ENCODE data around the gene KCNT2. TPM values are rescaled to one million over a fixed set of nuclear protein-coding genes. Genes with fewer than 3 reads are reported as not detected.

The KCNT2 gene
- total and polyA plus RNA-seq, 2 experiments from 2014 or later: 0.14 to 0.32 TPM

GRCh38 chr1:196423612-196424011, 184.6 kb downstream of the KCNT2 start:
- no peak overlapping the region for H3K27ac ChIP-seq
- H3K27me3 ChIP-seq (replicated peaks; ENCODE audit: insufficient read depth): no peaks in the 10 kb centered on the region
- H3K36me3 ChIP-seq (ENCODE audit: low read depth): no peaks in the 10 kb centered on the region
- no peak overlapping the region for H3K9ac ChIP-seq
- H2AFZ ChIP-seq: no peak overlapping the region
- no peaks in the 10 kb centered on the region for H3K4me1 ChIP-seq (ENCODE audit: insufficient read depth)
- 0 out of 2 replicates have a peak, but pooled peaks cover 3% of the 10 kb centered on the region for H3K9me2 ChIP-seq (ENCODE audit: insufficient read depth)
- DNase-seq: no peak
- no peak overlapping the region for H3K4me2 ChIP-seq (ENCODE audit: unreplicated experiment)
- no peaks in the 10 kb centered on the region for H3K79me2 ChIP-seq (ENCODE audit: insufficient read depth)
- TF ChIP-seq EZH2 (IDR thresholded peaks at IDR 0.05; ENCODE audit: insufficient read depth, poor library complexity, severe bottlenecking): no peak
- TF ChIP-seq EZH2phosphoT487 (IDR thresholded peaks at IDR 0.05; ENCODE audit: insufficient read depth, low read depth): no peak
- no peaks in the 10 kb centered on the region for H3F3A ChIP-seq (ENCODE audit: insufficient read depth)
- no peak overlapping the region for H3K4me3 ChIP-seq
- no peaks in the 10 kb centered on the region for H3K9me3 ChIP-seq (ENCODE audit: low read depth)
- H4K20me1 ChIP-seq (ENCODE audit: insufficient read depth): no peaks in the 10 kb centered on the region
- in situ Hi-C loops (cut with MboI): no loop called here

GRCh38 chr1:196418772-196419171, 189.5 kb downstream of the KCNT2 start:
- no peaks in the 10 kb centered on the region for H3K27me3 ChIP-seq (replicated peaks; ENCODE audit: insufficient read depth)
- no peak overlapping the region for H3K9ac ChIP-seq
- no peak overlapping the region for H3K27ac ChIP-seq
- no peaks in the 10 kb centered on the region for H3K4me1 ChIP-seq (ENCODE audit: insufficient read depth)
- no peaks in the 10 kb centered on the region for H3K79me2 ChIP-seq (ENCODE audit: insufficient read depth)
- H3K36me3 ChIP-seq (ENCODE audit: low read depth): no peaks in the 10 kb centered on the region
- 64 to 82% methylated on average over 1 of the region's 1 CpG for WGBS, 2 experiments (ENCODE audit: low coverage in 1 of 2, low lambda C conversion rate in 2 of 2, missing lambda C conversion rate in 2 of 2)
- H4K20me1 ChIP-seq (ENCODE audit: insufficient read depth): no peaks in the 10 kb centered on the region
- no peak overlapping the region for H3K4me3 ChIP-seq
- in situ Hi-C loops (cut with MboI): no loop called here
- DNase-seq: no peak
- no peaks in the 10 kb centered on the region for H3K9me3 ChIP-seq (ENCODE audit: low read depth)
- 0 out of 2 replicates have a peak, but pooled peaks cover 3% of the 10 kb centered on the region for H3K9me2 ChIP-seq (ENCODE audit: insufficient read depth)
- no peaks in the 10 kb centered on the region for H3F3A ChIP-seq (ENCODE audit: insufficient read depth)
- H3K4me2 ChIP-seq (ENCODE audit: unreplicated experiment): no peak overlapping the region
- TF ChIP-seq EZH2 (IDR thresholded peaks at IDR 0.05; ENCODE audit: insufficient read depth, poor library complexity, severe bottlenecking): no peak
- TF ChIP-seq EZH2phosphoT487 (IDR thresholded peaks at IDR 0.05; ENCODE audit: insufficient read depth, low read depth): no peak
- H2AFZ ChIP-seq: no peak overlapping the region

- H3K79me2 ChIP-seq (ENCODE audit: insufficient read depth): no peaks in the 10 kb centered on the region
- H3K4me3 ChIP-seq: no peak overlapping the region
- H3K9ac ChIP-seq: no peak overlapping the region
- in situ Hi-C loops (cut with MboI): no loop called here
- no peak for DNase-seq
- TF ChIP-seq EZH2phosphoT487 (IDR thresholded peaks at IDR 0.05; ENCODE audit: insufficient read depth, low read depth): no peak
- no peak for TF ChIP-seq EZH2 (IDR thresholded peaks at IDR 0.05; ENCODE audit: insufficient read depth, poor library complexity, severe bottlenecking)
- H3K27me3 ChIP-seq (replicated peaks; ENCODE audit: insufficient read depth): no peaks in the 10 kb centered on the region
- WGBS, 2 experiments (ENCODE audit: low coverage in 1 of 2, low lambda C conversion rate in 2 of 2, missing lambda C conversion rate in 2 of 2): 94 to 97% methylated on average over 1 of the region's 1 CpG
- H3K9me2 ChIP-seq (ENCODE audit: insufficient read depth): no peaks in the 10 kb centered on the region
- H3F3A ChIP-seq (ENCODE audit: insufficient read depth): no peaks in the 10 kb centered on the region
- no peak overlapping the region for H3K4me2 ChIP-seq (ENCODE audit: unreplicated experiment)
- H3K36me3 ChIP-seq (ENCODE audit: low read depth): no peaks in the 10 kb centered on the region
- H3K9me3 ChIP-seq (ENCODE audit: low read depth): no peaks in the 10 kb centered on the region
- no peak overlapping the region for H2AFZ ChIP-seq
- no peak overlapping the region for H3K27ac ChIP-seq
- H4K20me1 ChIP-seq (ENCODE audit: insufficient read depth): no peaks in the 10 kb centered on the region
- H3K4me1 ChIP-seq (ENCODE audit: insufficient read depth): no peaks in the 10 kb centered on the region
Observed at GRCh38 chr1:196415978-196416377, 192.3 kb downstream of the KCNT2 start.

GRCh38 chr1:196412326-196412725, 195.9 kb downstream of the KCNT2 start:
- no peak overlapping the region for H3K4me3 ChIP-seq
- H3K36me3 ChIP-seq (ENCODE audit: low read depth): no peaks in the 10 kb centered on the region

GRCh38 chr1:196410768-196411167, 197.5 kb downstream of the KCNT2 start:
- H3K4me2 ChIP-seq (ENCODE audit: unreplicated experiment): no peak overlapping the region
- H3K9me3 ChIP-seq (ENCODE audit: low read depth): no peaks in the 10 kb centered on the region
- H3K4me3 ChIP-seq: no peak overlapping the region
- H3K9ac ChIP-seq: no peak overlapping the region
- no peaks in the 10 kb centered on the region for H3K9me2 ChIP-seq (ENCODE audit: insufficient read depth)
- H3K27ac ChIP-seq: no peak overlapping the region
- no peak overlapping the region for H2AFZ ChIP-seq
- no peak for DNase-seq
- H3K27me3 ChIP-seq (replicated peaks; ENCODE audit: insufficient read depth): no peaks in the 10 kb centered on the region
- H4K20me1 ChIP-seq (ENCODE audit: insufficient read depth): no peaks in the 10 kb centered on the region
- TF ChIP-seq EZH2phosphoT487 (IDR thresholded peaks at IDR 0.05; ENCODE audit: insufficient read depth, low read depth) (no peak), EZH2 (IDR thresholded peaks at IDR 0.05; ENCODE audit: insufficient read depth, poor library complexity, severe bottlenecking) (no peak)
- peaks cover 21% of the 10 kb centered on the region for H3K4me1 ChIP-seq (ENCODE audit: insufficient read depth)
- peaks cover 21% of the 10 kb centered on the region for H3F3A ChIP-seq (ENCODE audit: insufficient read depth)
- no peaks in the 10 kb centered on the region for H3K36me3 ChIP-seq (ENCODE audit: low read depth)
- H3K79me2 ChIP-seq (ENCODE audit: insufficient read depth): no peaks in the 10 kb centered on the region
- in situ Hi-C loops (cut with MboI): no loop called here

More at GRCh38 chr1:196412326-196412725, 195.9 kb downstream of the KCNT2 start:
- Histone ChIP-seq H4K20me1 (ENCODE audit: insufficient read depth) (no peaks in the 10 kb centered on the region), H3F3A (ENCODE audit: insufficient read depth) (peaks cover 15% of the 10 kb centered on the region), H3K9me2 (ENCODE audit: insufficient read depth) (no peaks in the 10 kb centered on the region), H3K4me2 (ENCODE audit: unreplicated experiment) (no peak overlapping the region), H2AFZ (no peak overlapping the region), H3K27me3 (replicated peaks; ENCODE audit: insufficient read depth) (no peaks in the 10 kb centered on the region), H3K9me3 (ENCODE audit: low read depth) (no peaks in the 10 kb centered on the region), H3K79me2 (ENCODE audit: insufficient read depth) (no peaks in the 10 kb centered on the region), H3K4me1 (ENCODE audit: insufficient read depth) (peaks cover 13% of the 10 kb centered on the region), H3K9ac (no peak overlapping the region), H3K27ac (no peak overlapping the region)
- 79 to 81% methylated on average over 2 of the region's 2 CpGs for WGBS, 2 experiments (ENCODE audit: low coverage in 1 of 2, low lambda C conversion rate in 2 of 2, missing lambda C conversion rate in 2 of 2)
- in situ Hi-C loops (cut with MboI): no loop called here
- TF ChIP-seq EZH2phosphoT487 (IDR thresholded peaks at IDR 0.05; ENCODE audit: insufficient read depth, low read depth) (no peak), EZH2 (IDR thresholded peaks at IDR 0.05; ENCODE audit: insufficient read depth, poor library complexity, severe bottlenecking) (no peak)
- DNase-seq: no peak
